OCI-LY7 (cell line): Measurements from ENCODE around the gene AFF3. TPM values are rescaled to one million over a fixed set of nuclear protein-coding genes. Genes with fewer than 3 reads are reported as not detected.

Experiments
- BruUV-seq: library from RNA; stranded (reverse); fragments of 400-500 nt; replicated peaks from 2 replicates; lab custom pipeline; 2021; lab: Mats Ljungman, UMichigan
- CTCF ChIA-PET: fragments of 300-600 bp; sonication (Branson Sonifier 250); formaldehyde crosslinking; loops from one replicate; lab custom pipeline; 2022; ENCODE audit warnings: antibody characterized with exemption; ENCODE audit not compliant: unreplicated experiment; lab: Charles Lee
- POLR2A ChIA-PET: fragments of 300-600 bp; sonication (Branson Sonifier 250); formaldehyde crosslinking; loops from one replicate; lab custom pipeline; 2022; ENCODE audit warnings: antibody characterized with exemption; lab: Charles Lee
- DNase-seq: peaks from one replicate; pipeline ENCODE4 v3.0.0-alpha.2; 2015; ENCODE audit warnings: low spot score
- H2AFZ ChIP-seq: fragments of 200-600 bp; sonication (generic), shearing (Covaris generic); 2 replicates; pipeline ENCODE4 v1.6.1; 2014; ENCODE audit warnings: mild to moderate bottlenecking, antibody characterized with exemption, low read length, moderate library complexity
- H3K27ac ChIP-seq: fragments of 200-600 bp; sonication (generic); 2 replicates; pipeline ENCODE4 v1.5.1; 2014; ENCODE audit warnings: mixed run types, low read depth, mild to moderate bottlenecking, moderate library complexity, low read length, inconsistent platforms; ENCODE audit not compliant: poor library complexity, severe bottlenecking
- H3K36me3 ChIP-seq: fragments of 200-600 bp; sonication (generic); 2 replicates; pipeline ENCODE4 v1.6.1; 2014; ENCODE audit warnings: mild to moderate bottlenecking, antibody characterized with exemption, low read length, moderate library complexity, mixed read lengths; ENCODE audit not compliant: insufficient read depth
- H3K4me1 ChIP-seq: fragments of 200-600 bp; sonication (generic); 2 replicates; pipeline ENCODE4 v1.5.1; 2014; ENCODE audit warnings: mild to moderate bottlenecking, low read length; ENCODE audit not compliant: insufficient read depth, poor library complexity, severe bottlenecking
- H3K4me2 ChIP-seq: fragments of 200-600 bp; sonication (generic); 2 replicates; pipeline ENCODE4 v1.6.1; 2014; ENCODE audit warnings: mild to moderate bottlenecking, low read length
- H3K4me3 ChIP-seq: fragments of 200-600 bp; sonication (generic); 2 replicates; pipeline ENCODE4 v1.5.1; 2014; ENCODE audit warnings: mild to moderate bottlenecking, low read depth, low read length; ENCODE audit not compliant: poor library complexity, severe bottlenecking
- H3K79me2 ChIP-seq: fragments of 200-600 bp; sonication (generic); 2 replicates; pipeline ENCODE4 v1.6.1; 2016; ENCODE audit warnings: low read depth, mild to moderate bottlenecking, low read length, moderate library complexity, mixed read lengths; ENCODE audit not compliant: insufficient read depth
- H3K9me2 ChIP-seq: fragments of 200-600 bp; sonication (generic); 2 replicates; pipeline ENCODE4 v1.6.1; 2016; ENCODE audit warnings: mild to moderate bottlenecking, low read length, mixed read lengths; ENCODE audit not compliant: insufficient read depth
- H3K9me3 ChIP-seq: fragments of 200-600 bp; sonication (generic); 2 replicates; pipeline ENCODE4 v1.6.1; 2014; ENCODE audit warnings: mild to moderate bottlenecking, mixed run types, low read length, mixed read lengths
- H4K20me1 ChIP-seq: fragments of 200-600 bp; sonication (generic); 2 replicates; pipeline ENCODE4 v1.6.1; 2014; ENCODE audit warnings: mild to moderate bottlenecking, antibody characterized with exemption, low read length, moderate library complexity, mixed read lengths; ENCODE audit not compliant: insufficient read depth
- EZH2phosphoT487 ChIP-seq: fragments of 200-600 bp; sonication (generic); IDR thresholded peaks from 2 replicates; pipeline ENCODE4 v1.6.1; 2018; ENCODE audit warnings: low read depth, borderline replicate concordance, mild to moderate bottlenecking, mixed run types, antibody characterized with exemption, low read length, moderate library complexity, mixed read lengths
- intact Hi-C: fragments of 100-400 bp; cut with micrococcal nuclease; formaldehyde crosslinking; loops from one replicate; pipeline ENCODE4 v1.10.0; 2022; ENCODE audit not compliant: unreplicated experiment
- total RNA-seq, 2 experiments: library from RNA; depleted of rRNA in 1 of 2; stranded (reverse); fragments of >200 nt in 1 of 2; shearing (Covaris generic) in 1 of 2; gene quantifications; 2 replicates each; pipeline ENCODE4 v1.2.3, GENCODE V29; 2014 to 2022
- TF ChIP-seq, protein P1 (sequence below): fragments of 200-600 bp; sonication (generic); conservative IDR thresholded peaks from 2 replicates; pipeline ENCODE4 v1.5.1; 2014; ENCODE audit warnings: mild to moderate bottlenecking, antibody characterized with exemption, low read length, moderate library complexity, mixed read lengths

AFF3 gene
- total RNA-seq, 2 experiments from 2014 or later, result 131 to 133 TPM

DNA sequence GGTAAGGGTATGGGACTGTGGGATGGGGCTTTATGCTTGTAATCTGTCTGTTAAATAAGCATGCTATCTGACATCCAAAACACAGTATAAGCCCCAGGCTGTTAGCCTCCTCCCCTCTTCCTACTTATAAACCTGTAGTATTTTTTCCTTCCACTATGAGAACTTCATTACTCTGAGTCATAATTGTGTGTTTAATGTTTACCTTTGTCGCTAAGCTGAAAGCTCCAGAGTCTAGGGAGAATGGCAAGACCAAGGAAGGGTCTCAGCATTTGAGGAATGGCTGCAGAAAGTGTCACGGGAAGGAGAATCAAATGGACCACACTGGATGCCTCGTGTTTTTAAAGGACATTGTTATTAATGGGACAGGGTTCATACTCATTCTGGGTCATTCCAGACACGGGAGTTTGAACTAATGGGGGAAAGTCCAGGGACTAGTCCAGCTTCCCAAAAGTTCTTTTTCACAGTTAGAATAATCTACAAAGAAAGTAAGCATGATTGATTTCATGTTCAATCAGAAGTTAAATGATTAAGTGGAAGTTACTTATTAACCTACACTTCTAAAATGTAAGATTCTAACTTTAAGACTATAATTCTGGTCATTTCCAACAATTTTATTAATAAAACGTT, 292.2 kb downstream of the AFF3 start:
- Histone ChIP-seq H2AFZ (no peak overlapping the region), H3K4me2 (no peak overlapping the region), H3K79me2 (no peaks in the 10 kb centered on the region), H3K36me3 (peaks cover 10% of the 10 kb centered on the region; the same call in 1 of the 2 replicates), H4K20me1 (no peaks in the 10 kb centered on the region), H3K9me3 (no peaks in the 10 kb centered on the region), H3K9me2 (no peaks in the 10 kb centered on the region), H3K4me1 (no peaks in the 10 kb centered on the region), H3K4me3 (no peak overlapping the region), H3K27ac (no peak overlapping the region)
- DNase-seq, result no peak
- CTCF ChIA-PET, result no interaction called here
- POLR2A ChIA-PET, result interaction anchor here (0.9 to 1.0 kb wide), 2 partner anchors 8 to 11 kb away, joined by 3 read pairs; no protein-coding TSS in a partner anchor
- BruUV-seq, result no TSS peak
- TF ChIP-seq, protein P1, sequence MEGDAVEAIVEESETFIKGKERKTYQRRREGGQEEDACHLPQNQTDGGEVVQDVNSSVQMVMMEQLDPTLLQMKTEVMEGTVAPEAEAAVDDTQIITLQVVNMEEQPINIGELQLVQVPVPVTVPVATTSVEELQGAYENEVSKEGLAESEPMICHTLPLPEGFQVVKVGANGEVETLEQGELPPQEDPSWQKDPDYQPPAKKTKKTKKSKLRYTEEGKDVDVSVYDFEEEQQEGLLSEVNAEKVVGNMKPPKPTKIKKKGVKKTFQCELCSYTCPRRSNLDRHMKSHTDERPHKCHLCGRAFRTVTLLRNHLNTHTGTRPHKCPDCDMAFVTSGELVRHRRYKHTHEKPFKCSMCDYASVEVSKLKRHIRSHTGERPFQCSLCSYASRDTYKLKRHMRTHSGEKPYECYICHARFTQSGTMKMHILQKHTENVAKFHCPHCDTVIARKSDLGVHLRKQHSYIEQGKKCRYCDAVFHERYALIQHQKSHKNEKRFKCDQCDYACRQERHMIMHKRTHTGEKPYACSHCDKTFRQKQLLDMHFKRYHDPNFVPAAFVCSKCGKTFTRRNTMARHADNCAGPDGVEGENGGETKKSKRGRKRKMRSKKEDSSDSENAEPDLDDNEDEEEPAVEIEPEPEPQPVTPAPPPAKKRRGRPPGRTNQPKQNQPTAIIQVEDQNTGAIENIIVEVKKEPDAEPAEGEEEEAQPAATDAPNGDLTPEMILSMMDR, result no peak
- no peak for TF ChIP-seq EZH2phosphoT487
- intact Hi-C loops, result no loop called here

DNA sequence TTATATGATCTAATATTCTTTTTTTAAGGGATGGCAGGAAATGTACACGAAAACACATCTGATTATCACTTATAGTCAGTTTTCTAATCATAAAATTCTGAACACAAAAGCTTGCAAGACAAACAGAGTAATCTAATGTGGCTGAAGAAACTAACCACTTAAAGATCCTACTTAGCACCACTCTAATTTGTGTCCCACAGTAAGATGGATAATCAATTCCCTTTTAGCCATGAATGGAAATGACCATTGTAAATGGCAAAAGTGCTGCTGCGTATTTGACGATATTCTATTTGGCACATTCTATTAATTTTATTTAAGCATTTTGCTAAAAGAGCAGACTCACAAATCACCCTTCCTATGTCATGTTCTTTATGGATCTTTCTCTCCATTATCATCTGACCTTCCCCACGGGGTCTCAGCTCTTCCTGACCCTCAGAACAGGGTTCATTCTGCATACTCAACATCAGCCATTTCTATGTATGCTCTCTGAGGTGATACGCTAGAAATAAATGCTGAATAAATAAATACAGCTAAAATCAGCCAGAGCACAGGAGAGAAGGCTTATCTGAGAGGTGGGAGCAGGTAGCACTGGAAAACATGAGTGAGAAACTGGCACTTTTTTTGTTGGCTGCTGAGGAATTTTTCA, 295.8 kb downstream of the AFF3 start:
- no peak for DNase-seq
- peaks cover 4% of the 10 kb centered on the region; the same call in 1 of the 2 replicates for H3K36me3 ChIP-seq
- no TSS peak for BruUV-seq
- H3K4me3 ChIP-seq, result no peak overlapping the region
- H3K79me2 ChIP-seq, result no peaks in the 10 kb centered on the region
- no peak overlapping the region for H2AFZ ChIP-seq
- no peaks in the 10 kb centered on the region for H3K4me1 ChIP-seq
- no peaks in the 10 kb centered on the region for H3K9me3 ChIP-seq
- POLR2A ChIA-PET, result no interaction called here
- no peaks in the 10 kb centered on the region for H4K20me1 ChIP-seq
- CTCF ChIA-PET, result no interaction called here
- no peak overlapping the region for H3K4me2 ChIP-seq
- no peak for TF ChIP-seq EZH2phosphoT487
- TF ChIP-seq, protein P1, result no peak
- H3K27ac ChIP-seq, result no peak overlapping the region
- H3K9me2 ChIP-seq, result no peaks in the 10 kb centered on the region
- intact Hi-C loops, result no loop called here

DNA sequence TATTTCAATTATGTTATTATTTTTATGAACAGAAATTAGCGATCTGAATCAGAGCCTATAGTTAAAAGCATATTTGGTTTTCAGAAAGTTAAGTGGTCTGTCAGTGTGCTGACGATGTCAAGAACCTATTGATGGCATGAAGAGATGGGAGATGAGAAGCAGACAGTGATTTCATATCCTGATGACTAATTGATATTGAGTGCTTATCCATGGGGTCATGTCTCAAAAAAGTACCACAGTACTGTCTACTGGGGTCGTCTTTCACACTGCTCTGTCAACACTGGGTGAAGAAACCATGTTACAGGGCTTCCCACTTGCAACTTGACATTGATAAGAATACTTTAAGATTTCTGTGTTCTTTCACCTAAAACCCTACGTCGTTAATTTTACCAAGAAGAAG, 297.1 kb downstream of the AFF3 start:
- ChIA-PET CTCF (no interaction called here), POLR2A (interaction anchor here (0.6 to 0.8 kb wide), 2 partner anchors 14 to 167 kb away, joined by 3 read pairs; no protein-coding TSS in a partner anchor)
- H3K79me2 ChIP-seq, result no peaks in the 10 kb centered on the region
- no peak overlapping the region for H3K27ac ChIP-seq
- no peak overlapping the region for H3K4me2 ChIP-seq
- no peaks in the 10 kb centered on the region for H3K4me1 ChIP-seq
- H3K9me2 ChIP-seq, result no peaks in the 10 kb centered on the region
- H3K4me3 ChIP-seq, result no peak overlapping the region
- H3K9me3 ChIP-seq, result no peaks in the 10 kb centered on the region
- no TSS peak for BruUV-seq
- no peak for TF ChIP-seq EZH2phosphoT487
- TF ChIP-seq, protein P1, result no peak
- DNase-seq, result no peak
- H3K36me3 ChIP-seq, result peaks cover 8% of the 10 kb centered on the region
- H2AFZ ChIP-seq, result no peak overlapping the region
- H4K20me1 ChIP-seq, result no peaks in the 10 kb centered on the region
- intact Hi-C loops, result no loop called here
